B cell (primary cell): ENCODE data around the gene FBXO15. TPM values are rescaled to one million over a fixed set of nuclear protein-coding genes. Genes with fewer than 3 reads are reported as not detected.

Experiments
- ATAC-seq: fragments of 200-7000 bp; cut with Tn5 transposase; one replicate; pipeline ENCODE4 v1.10.0; 2021; ENCODE audit warnings: low read depth, mild to moderate bottlenecking, moderate number of reproducible peaks, moderate library complexity
- CTCF ChIA-PET: fragments of 350-600 bp; sonication (Branson Sonifier 250); formaldehyde crosslinking; loops from one replicate; lab custom pipeline; 2021; ENCODE audit warnings: antibody characterized with exemption, inconsistent platforms; lab: Charles Lee
- POLR2A ChIA-PET: fragments of 350-600 bp; sonication (Branson Sonifier 250); formaldehyde crosslinking; loops from one replicate; lab custom pipeline; 2021; ENCODE audit warnings: antibody characterized with exemption; lab: Charles Lee
- DNase-seq: peaks from one replicate; pipeline ENCODE4 v3.0.0; 2013
- H2AFZ ChIP-seq: 2 replicates; pipeline ENCODE4 v1.6.1; 2012; ENCODE audit warnings: mild to moderate bottlenecking, low read depth, low read length; ENCODE audit not compliant: insufficient read depth, poor library complexity, severe bottlenecking
- H3K27ac ChIP-seq, 2 donors: 1 replicate in 1 of 2; 2 replicates in 1 of 2; pipeline ENCODE4 v1.5.1; 2012 to 2013; ENCODE audit warnings: low read length in 2 of 2, mild to moderate bottlenecking in 2 of 2, moderate library complexity in 1 of 2
- H3K27me3 ChIP-seq, 4 experiments: fragments of 200-600 bp in 1 of 4; sonication (generic) in 1 of 4; replicated peaks in 1 of 4; 1 replicate in 2 of 4; 2 replicates in 2 of 4; pipeline versions ENCODE4 v1.6.1 to v1.7.0; 2013 to 2016; ENCODE audit warnings: low read length in 3 of 4, mild to moderate bottlenecking in 2 of 4, mixed read lengths in 1 of 4, moderate library complexity in 1 of 4; ENCODE audit not compliant: insufficient read depth in 4 of 4, control insufficient read depth in 3 of 4; ENCODE audit errors: control extremely low read depth in 1 of 4
- H3K36me3 ChIP-seq, 2 experiments: replicated peaks in 1 of 2; 1 replicate in 1 of 2; 2 replicates in 1 of 2; pipeline versions ENCODE4 v1.6.1 to v1.7.1; 2013; ENCODE audit warnings: low read length in 1 of 2; ENCODE audit not compliant: insufficient read depth in 2 of 2, control insufficient read depth in 1 of 2; ENCODE audit errors: control extremely low read depth in 1 of 2, extremely low read depth in 1 of 2
- H3K4me1 ChIP-seq, 2 donors: fragments of 200-600 bp in 1 of 2; sonication (generic) in 1 of 2; 1 replicate in 1 of 2; 2 replicates in 1 of 2; pipeline versions ENCODE4 v1.5.1 to v1.6.1; 2013 to 2017; ENCODE audit warnings: low read length in 2 of 2; ENCODE audit not compliant: control insufficient read depth in 2 of 2, insufficient read depth in 2 of 2
- H3K4me2 ChIP-seq: replicated peaks from 2 replicates; pipeline ENCODE3; 2012; ENCODE audit warnings: mild to moderate bottlenecking, low read depth, low read length; ENCODE audit not compliant: poor library complexity, severe bottlenecking
- H3K4me3 ChIP-seq, 5 experiments: fragments of 200-600 bp in 1 of 5; sonication (generic) in 1 of 5; 1 replicate in 3 of 5; 2 replicates in 2 of 5; pipeline versions ENCODE4 v1.5.1 to v1.7.0; 2011 to 2016; ENCODE audit warnings: low read length in 4 of 5, mild to moderate bottlenecking in 4 of 5, low read depth in 2 of 5, control low read depth in 1 of 5, moderate library complexity in 1 of 5; ENCODE audit not compliant: insufficient read depth in 1 of 5; ENCODE audit errors: control extremely low read depth in 1 of 5, extremely low read depth in 1 of 5
- H3K79me2 ChIP-seq: fragments of 200-600 bp; sonication (generic); one replicate; pipeline ENCODE4 v1.6.0; 2016; ENCODE audit warnings: low read length; ENCODE audit not compliant: control insufficient read depth, insufficient read depth
- H3K9ac ChIP-seq: fragments of 200-600 bp; sonication (generic); 2 replicates; pipeline ENCODE4 v1.6.1; 2017; ENCODE audit warnings: mild to moderate bottlenecking, low read length, moderate library complexity
- H3K9me3 ChIP-seq, 3 donors: one replicate each; pipeline versions ENCODE4 v1.6.1 to v1.7.1; 2013; ENCODE audit warnings: low read length in 2 of 3; ENCODE audit not compliant: control insufficient read depth in 2 of 3, insufficient read depth in 1 of 3; ENCODE audit errors: control extremely low read depth in 1 of 3
- H4K20me1 ChIP-seq: 2 replicates; pipeline ENCODE4 v1.6.0; 2012; ENCODE audit warnings: mild to moderate bottlenecking, low read length; ENCODE audit not compliant: insufficient read depth, control insufficient read depth, poor library complexity, severe bottlenecking
- H3K27ac Mint-ChIP-seq: one replicate; pipeline ENCODE4 v1.8.0; 2021; ENCODE audit warnings: mixed read lengths
- H3K27me3 Mint-ChIP-seq: one replicate; pipeline ENCODE4 v1.8.0; 2021; ENCODE audit warnings: mixed read lengths
- H3K4me1 Mint-ChIP-seq: one replicate; pipeline ENCODE4 v1.8.0; 2021; ENCODE audit warnings: mixed read lengths
- H3K4me3 Mint-ChIP-seq: one replicate; pipeline ENCODE4 v1.8.0; 2021; ENCODE audit warnings: mixed read lengths
- H3K9me3 Mint-ChIP-seq: one replicate; pipeline ENCODE4 v1.8.0; 2022; ENCODE audit warnings: mixed read lengths; ENCODE audit not compliant: insufficient read depth
- EZH2 ChIP-seq: IDR thresholded peaks from 2 replicates; pipeline ENCODE4 v1.6.1; 2012; ENCODE audit warnings: borderline replicate concordance, low read depth, mild to moderate bottlenecking, moderate library complexity, low read length; ENCODE audit not compliant: insufficient read depth, poor library complexity, severe bottlenecking
- WGBS: methylation state at CpG from one replicate; pipeline ENCODE4 v1.1.5; 2013; ENCODE audit warnings: missing lambda C conversion rate; ENCODE audit not compliant: insufficient coverage; 5-methylcytosine and 5-hydroxymethylcytosine counted together
- intact Hi-C: fragments of 100-400 bp; cut with micrococcal nuclease; formaldehyde crosslinking; loops from one replicate; pipeline ENCODE4 v1.10.0; 2022
- polyA plus RNA-seq: library from polyadenylated mRNA; depleted of rRNA; stranded (reverse); fragments of >200 nt; gene quantifications from 2 replicates; pipeline ENCODE4 v1.2.3, GENCODE V29; 2012
- total RNA-seq, 2 donors: library from RNA; stranded (reverse); fragments of 120-200 nt in 1 of 2; gene quantifications; 1 replicate in 1 of 2; 2 replicates in 1 of 2; pipeline versions ENCODE4 v1.2.3 to v1.2.4, GENCODE V29; 2013 to 2022
- TF ChIP-seq, protein P1 (sequence below): fragments of 200-600 bp; IDR thresholded peaks from one replicate; pipeline ENCODE4 v1.8.0; 2022; ENCODE audit warnings: antibody characterized with exemption, mild to moderate bottlenecking

FBXO15 gene
- total and polyA plus RNA-seq, 2 donors (not counting 1 experiment from before 2014, with no cell fraction given), result 1.6 to 4.1 TPM

DNA sequence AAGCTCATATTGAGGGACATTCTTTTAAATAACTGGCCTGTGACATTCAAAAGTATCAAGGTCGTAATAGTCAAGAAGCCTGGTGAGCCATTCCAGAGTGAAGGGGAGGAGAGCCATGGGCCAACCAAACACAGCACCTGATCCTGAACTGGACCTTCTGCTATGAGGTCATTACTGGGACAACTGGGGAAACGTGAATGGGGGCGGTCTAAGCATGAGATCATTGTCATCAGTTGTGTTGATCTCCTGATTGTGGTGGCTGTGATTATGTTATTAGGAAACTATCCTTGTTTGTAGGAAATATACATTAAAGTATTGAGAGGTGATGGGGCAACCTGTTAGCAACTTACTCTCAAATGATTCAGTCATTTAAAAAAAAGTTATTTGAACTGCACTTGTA is 79.3 kb downstream of the FBXO15 start:
- DNase-seq (no peak), ATAC-seq (no peak)
- Histone ChIP-seq H3K27ac (no peak overlapping the region), H4K20me1 (no peaks in the 10 kb centered on the region), H3K4me3 (no peak overlapping the region), H3K27me3 (no peaks in the 10 kb centered on the region), H3K4me1 (peaks cover 36 to 41% of the 10 kb centered on the region in 2 donors), H2AFZ (no peak overlapping the region), H3K9me3 (no peaks in the 10 kb centered on the region), H3K79me2 (no peaks in the 10 kb centered on the region), H3K4me2 (no peak overlapping the region), H3K9ac (no peak overlapping the region), H3K36me3 (no peaks in the 10 kb centered on the region)
- ChIA-PET CTCF (interaction anchor here (1.3 kb wide), 1 partner anchor 14 kb away, joined by 5 read pairs; no protein-coding TSS in a partner anchor), POLR2A (no interaction called here)
- Mint-ChIP-seq H3K27ac (no peak overlapping the region), H3K9me3 (no peaks in the 10 kb centered on the region), H3K4me1 (peaks cover 45% of the 10 kb centered on the region), H3K27me3 (no peaks in the 10 kb centered on the region), H3K4me3 (no peak overlapping the region)
- 76% methylated on average over 2 of the region's 3 CpGs for WGBS
- intact Hi-C loops, result loop anchor here (10.0 kb wide), 1 partner anchor 427 kb away; the partner anchor contains the start of gene CNDP2
- no peak for TF ChIP-seq EZH2
- TF ChIP-seq, protein P1, sequence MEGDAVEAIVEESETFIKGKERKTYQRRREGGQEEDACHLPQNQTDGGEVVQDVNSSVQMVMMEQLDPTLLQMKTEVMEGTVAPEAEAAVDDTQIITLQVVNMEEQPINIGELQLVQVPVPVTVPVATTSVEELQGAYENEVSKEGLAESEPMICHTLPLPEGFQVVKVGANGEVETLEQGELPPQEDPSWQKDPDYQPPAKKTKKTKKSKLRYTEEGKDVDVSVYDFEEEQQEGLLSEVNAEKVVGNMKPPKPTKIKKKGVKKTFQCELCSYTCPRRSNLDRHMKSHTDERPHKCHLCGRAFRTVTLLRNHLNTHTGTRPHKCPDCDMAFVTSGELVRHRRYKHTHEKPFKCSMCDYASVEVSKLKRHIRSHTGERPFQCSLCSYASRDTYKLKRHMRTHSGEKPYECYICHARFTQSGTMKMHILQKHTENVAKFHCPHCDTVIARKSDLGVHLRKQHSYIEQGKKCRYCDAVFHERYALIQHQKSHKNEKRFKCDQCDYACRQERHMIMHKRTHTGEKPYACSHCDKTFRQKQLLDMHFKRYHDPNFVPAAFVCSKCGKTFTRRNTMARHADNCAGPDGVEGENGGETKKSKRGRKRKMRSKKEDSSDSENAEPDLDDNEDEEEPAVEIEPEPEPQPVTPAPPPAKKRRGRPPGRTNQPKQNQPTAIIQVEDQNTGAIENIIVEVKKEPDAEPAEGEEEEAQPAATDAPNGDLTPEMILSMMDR, result no peak

- Histone ChIP-seq H3K9me3 (no peaks in the 10 kb centered on the region), H3K4me3 (no peak overlapping the region), H2AFZ (peak overlapping the region; percentile 47), H3K36me3 (no peaks in the 10 kb centered on the region), H3K27me3 (no peaks in the 10 kb centered on the region), H3K4me1 (peaks cover 47 to 48% of the 10 kb centered on the region in 2 donors), H3K79me2 (no peaks in the 10 kb centered on the region), H3K9ac (no peak overlapping the region), H3K27ac (peak overlapping the region; percentile 72 to 77), H3K4me2 (peak overlapping the region; percentile 36), H4K20me1 (no peaks in the 10 kb centered on the region)
- ChIA-PET CTCF (interaction anchor here (0.9 to 4.9 kb wide), 3 partner anchors 14 to 25 kb away, joined by 3 to 47 read pairs (median 5); no protein-coding TSS in a partner anchor), POLR2A (interaction anchor here (3.3 kb wide), 1 partner anchor 17 kb away, joined by 23 read pairs; no protein-coding TSS in a partner anchor)
- no peaks in the 10 kb centered on the region for H3K27me3 Mint-ChIP-seq
- H3K4me3 Mint-ChIP-seq, result peak overlapping the region; percentile 60
- intact Hi-C loops, result loop anchor here (10.0 kb wide), 1 partner anchor 429 kb away; the partner anchor contains the start of gene CNDP2
- TF ChIP-seq, protein P1, result no peak
- TF ChIP-seq EZH2, result no peak
- no peak for ATAC-seq
- H3K4me1 Mint-ChIP-seq, result peaks cover 54% of the 10 kb centered on the region
- WGBS, result no CpG with 5 or more reads among the region's 7 CpGs
- no peak for DNase-seq
- peak overlapping the region; percentile 94 for H3K27ac Mint-ChIP-seq
- H3K9me3 Mint-ChIP-seq, result no peaks in the 10 kb centered on the region
Observed at GRCh38 chr18:74066018-74066417, 81.6 kb downstream of the FBXO15 start.
